ENCODE data around the gene KCNMB1. TPM values are rescaled to one million over a fixed set of nuclear protein-coding genes. Genes with fewer than 3 reads are reported as not detected.

The KCNMB1 gene
- total and polyA plus RNA-seq, 2 donors from 2014 or later: 2.1 to 4.5 TPM

- TF ChIP-seq CTCF (IDR thresholded peaks at IDR 0.05; ENCODE audit: borderline replicate concordance, extremely low read depth, insufficient read depth): no peak
- Histone ChIP-seq H3K27me3 (ENCODE audit: control insufficient read depth, insufficient read depth, low read length) (no peaks in the 10 kb centered on the region), H3K36me3 (ENCODE audit: control insufficient read depth in 2 of 3, insufficient read depth in 3 of 3, low read length in 3 of 3) (no peaks in the 10 kb centered on the region), H3K4me1 (ENCODE audit: control insufficient read depth in 2 of 3, insufficient read depth in 2 of 3, low read depth in 1 of 3, low read length in 3 of 3) (peaks cover 0 to 7% (median 0%) of the 10 kb centered on the region in 3 donors), H3K27ac (ENCODE audit: low read depth in 2 of 2, low read length in 2 of 2) (no peak overlapping the region), H3K4me3 (ENCODE audit: low read length in 3 of 3) (no peak overlapping the region), H3K9me3 (ENCODE audit: control insufficient read depth in 2 of 3, insufficient read depth in 1 of 3, low read length in 3 of 3) (no peaks in the 10 kb centered on the region), H3K9ac (ENCODE audit: low read length in 3 of 3) (no peak overlapping the region)
- no peak for FAIRE-seq
- DNase-seq: peak in 1 of 5 donors; percentile 82
- intact Hi-C loops (cut with DNase I): no loop called here
Observed at GRCh38 chr5:170357955-170358444, 31.2 kb downstream of the KCNMB1 start.

- FAIRE-seq (no peak), DNase-seq (peak in 1 of 5 donors; percentile 60)
- no peak for TF ChIP-seq CTCF (IDR thresholded peaks at IDR 0.05; ENCODE audit: borderline replicate concordance, extremely low read depth, insufficient read depth)
- Histone ChIP-seq H3K4me1 (ENCODE audit: control insufficient read depth in 2 of 3, insufficient read depth in 2 of 3, low read depth in 1 of 3, low read length in 3 of 3) (peaks cover 0 to 7% (median 0%) of the 10 kb centered on the region in 3 donors), H3K27me3 (ENCODE audit: control insufficient read depth, insufficient read depth, low read length) (no peaks in the 10 kb centered on the region), H3K27ac (ENCODE audit: low read depth in 2 of 2, low read length in 2 of 2) (no peak overlapping the region), H3K9ac (ENCODE audit: low read length in 3 of 3) (no peak overlapping the region), H3K9me3 (ENCODE audit: control insufficient read depth in 2 of 3, insufficient read depth in 1 of 3, low read length in 3 of 3) (no peaks in the 10 kb centered on the region), H3K36me3 (ENCODE audit: control insufficient read depth in 2 of 3, insufficient read depth in 3 of 3, low read length in 3 of 3) (no peaks in the 10 kb centered on the region), H3K4me3 (ENCODE audit: low read length in 3 of 3) (no peak overlapping the region)
- intact Hi-C loops (cut with DNase I): no loop called here
Observed at GRCh38 chr5:170355601-170356098, 33.5 kb downstream of the KCNMB1 start.

- Histone ChIP-seq H3K9me3 (ENCODE audit: control insufficient read depth in 2 of 3, insufficient read depth in 1 of 3, low read length in 3 of 3) (no peaks in the 10 kb centered on the region), H3K4me3 (ENCODE audit: low read length in 3 of 3) (no peak overlapping the region), H3K36me3 (ENCODE audit: control insufficient read depth in 2 of 3, insufficient read depth in 3 of 3, low read length in 3 of 3) (no peaks in the 10 kb centered on the region), H3K9ac (ENCODE audit: low read length in 3 of 3) (no peak overlapping the region), H3K27me3 (ENCODE audit: control insufficient read depth, insufficient read depth, low read length) (no peaks in the 10 kb centered on the region), H3K27ac (ENCODE audit: low read depth in 2 of 2, low read length in 2 of 2) (no peak overlapping the region), H3K4me1 (ENCODE audit: control insufficient read depth in 2 of 3, insufficient read depth in 2 of 3, low read depth in 1 of 3, low read length in 3 of 3) (peaks cover 0 to 7% (median 0%) of the 10 kb centered on the region in 3 donors)
- DNase-seq: peak in 4 of 5 donors; percentile 58 to 75 (median 67)
- TF ChIP-seq CTCF (IDR thresholded peaks at IDR 0.05; ENCODE audit: borderline replicate concordance, extremely low read depth, insufficient read depth): no peak
- no peak for FAIRE-seq
- intact Hi-C loops (cut with DNase I): no loop called here
Observed at GRCh38 chr5:170353961-170354360, 35.2 kb downstream of the KCNMB1 start.

Data from kidney (tissue), 14 donors.